Measurements from ENCODE around the gene PELI2.

GRCh38 chr14:56099081-56099797 is 19.0 kb upstream of the PELI2 start:
- TF ChIP-seq EZH2phosphoT487 (IDR thresholded peaks at IDR 0.05; ENCODE audit: low read depth, severe bottlenecking, unreplicated experiment) (no peak), CTCF (IDR thresholded peaks at IDR 0.05; ENCODE audit: poor library complexity) (no peak)

Data from hepatocyte (in vitro differentiated cells).